ENCODE results near the gene SPACDR. TPM values are rescaled to one million over a fixed set of nuclear protein-coding genes. Genes with fewer than 3 reads are reported as not detected.

SPACDR gene
- total and polyA plus RNA-seq, 9 of the 15 experiments (the other 6 are each of a cell fraction or from before 2014, with no cell fraction given) = 0.07 to 0.55 (median 0.14) TPM; not detected in 1

GRCh38 chr7:100478958-100479660 is 15.0 kb upstream of the SPACDR start, which contains the start of gene TSC22D4 (continued):
- TF ChIP-seq, protein P1, sequence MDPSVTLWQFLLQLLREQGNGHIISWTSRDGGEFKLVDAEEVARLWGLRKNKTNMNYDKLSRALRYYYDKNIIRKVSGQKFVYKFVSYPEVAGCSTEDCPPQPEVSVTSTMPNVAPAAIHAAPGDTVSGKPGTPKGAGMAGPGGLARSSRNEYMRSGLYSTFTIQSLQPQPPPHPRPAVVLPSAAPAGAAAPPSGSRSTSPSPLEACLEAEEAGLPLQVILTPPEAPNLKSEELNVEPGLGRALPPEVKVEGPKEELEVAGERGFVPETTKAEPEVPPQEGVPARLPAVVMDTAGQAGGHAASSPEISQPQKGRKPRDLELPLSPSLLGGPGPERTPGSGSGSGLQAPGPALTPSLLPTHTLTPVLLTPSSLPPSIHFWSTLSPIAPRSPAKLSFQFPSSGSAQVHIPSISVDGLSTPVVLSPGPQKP (CRISPR knock-in tag; IDR thresholded peaks at IDR 0.05) = no peak
- TF ChIP-seq NBN (IDR thresholded peaks at IDR 0.05; ENCODE audit: low read depth) = peak; percentile 99
- no peak for TF ChIP-seq KLF16 (IDR thresholded peaks at IDR 0.05)
- TF ChIP-seq ZBTB40 (IDR thresholded peaks at IDR 0.05) = peak; percentile 75
- TF ChIP-seq ZBTB40 (CRISPR knock-in tag; IDR thresholded peaks at IDR 0.05) = no peak
- TF ChIP-seq HNRNPH1 (optimal IDR thresholded peaks at IDR 0.05; ENCODE audit: low read depth, low read length) = no peak
- TF ChIP-seq DIDO1 (tag; IDR thresholded peaks at IDR 0.05; ENCODE audit: low read depth) = peak; percentile 45; the same call in 1 of the 2 replicates

Measured in K562 (cell line).